ENCODE measurements around the gene TUBB4A. TPM values are rescaled to one million over a fixed set of nuclear protein-coding genes. Genes with fewer than 3 reads are reported as not detected.
A peak's percentile ranks its signal among the peaks of the same experiment; 100 is the strongest.

Gene TUBB4A
- total and polyA plus RNA-seq, 2 experiments from 2014 or later, result 4.4 to 7.3 TPM

DNA sequence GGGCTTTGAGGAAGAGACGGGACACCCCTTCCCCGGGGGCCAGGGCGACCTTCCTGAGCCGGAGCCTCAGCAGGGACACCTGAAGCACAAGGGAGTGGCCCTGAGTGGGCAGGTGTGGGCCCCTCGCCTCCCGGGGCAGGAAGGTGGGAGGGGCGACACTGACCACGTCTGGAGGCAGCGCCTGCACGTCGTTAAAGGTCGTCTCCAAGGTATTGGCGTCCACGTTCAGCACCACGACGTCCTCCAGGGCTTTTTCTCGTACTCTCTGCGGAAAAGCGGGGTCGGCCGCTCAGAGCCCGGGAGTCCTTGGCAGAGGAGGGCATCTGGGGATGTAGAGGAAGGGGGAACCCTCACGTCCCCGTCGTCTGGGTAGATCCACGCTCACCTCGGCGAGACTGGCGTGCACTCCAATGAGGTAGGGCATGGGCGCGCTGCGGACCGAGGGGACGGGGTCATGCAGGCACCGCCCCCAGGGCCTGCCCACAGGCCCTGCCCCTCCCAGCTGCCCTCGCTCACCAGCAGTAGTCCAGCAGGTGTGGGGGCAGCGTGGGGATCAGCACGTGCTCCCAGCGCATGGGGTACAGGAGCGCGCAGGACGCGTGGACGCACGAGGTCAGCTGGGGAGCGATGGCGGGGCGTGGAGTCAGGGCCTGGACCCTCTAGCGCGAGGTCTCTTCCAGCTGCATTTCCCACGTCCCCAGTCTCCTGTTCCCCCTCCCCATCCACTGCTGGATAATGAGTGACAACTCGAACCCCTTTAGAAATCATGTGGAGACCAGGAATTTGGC lies 26.6 kb downstream of the TUBB4A start:
- Histone ChIP-seq H3K4me1 (ENCODE audit: insufficient read depth) (peaks cover 7% of the 10 kb centered on the region), H3K9me2 (replicated peaks; ENCODE audit: insufficient read depth) (no peaks in the 10 kb centered on the region), H3K4me3 (no peak overlapping the region), H3K4me2 (peak overlapping the region; percentile 80), H3K27ac (no peak overlapping the region), H3K9me3 (ENCODE audit: low read depth) (no peaks in the 10 kb centered on the region), H3K27me3 (no peaks in the 10 kb centered on the region), H3K79me2 (no peaks in the 10 kb centered on the region), H4K20me1 (ENCODE audit: insufficient read depth, poor library complexity, severe bottlenecking) (no peaks in the 10 kb centered on the region), H3K36me3 (replicated peaks; ENCODE audit: insufficient read depth, low read depth) (no peaks in the 10 kb centered on the region), H2AFZ (peak overlapping the region; percentile 52)
- WGBS (ENCODE audit: low lambda C conversion rate, missing lambda C conversion rate), result 7% methylated on average over 45 of the region's 52 CpGs
- TF ChIP-seq, protein P1, sequence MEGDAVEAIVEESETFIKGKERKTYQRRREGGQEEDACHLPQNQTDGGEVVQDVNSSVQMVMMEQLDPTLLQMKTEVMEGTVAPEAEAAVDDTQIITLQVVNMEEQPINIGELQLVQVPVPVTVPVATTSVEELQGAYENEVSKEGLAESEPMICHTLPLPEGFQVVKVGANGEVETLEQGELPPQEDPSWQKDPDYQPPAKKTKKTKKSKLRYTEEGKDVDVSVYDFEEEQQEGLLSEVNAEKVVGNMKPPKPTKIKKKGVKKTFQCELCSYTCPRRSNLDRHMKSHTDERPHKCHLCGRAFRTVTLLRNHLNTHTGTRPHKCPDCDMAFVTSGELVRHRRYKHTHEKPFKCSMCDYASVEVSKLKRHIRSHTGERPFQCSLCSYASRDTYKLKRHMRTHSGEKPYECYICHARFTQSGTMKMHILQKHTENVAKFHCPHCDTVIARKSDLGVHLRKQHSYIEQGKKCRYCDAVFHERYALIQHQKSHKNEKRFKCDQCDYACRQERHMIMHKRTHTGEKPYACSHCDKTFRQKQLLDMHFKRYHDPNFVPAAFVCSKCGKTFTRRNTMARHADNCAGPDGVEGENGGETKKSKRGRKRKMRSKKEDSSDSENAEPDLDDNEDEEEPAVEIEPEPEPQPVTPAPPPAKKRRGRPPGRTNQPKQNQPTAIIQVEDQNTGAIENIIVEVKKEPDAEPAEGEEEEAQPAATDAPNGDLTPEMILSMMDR (IDR thresholded peaks at IDR 0.05; ENCODE audit: poor library complexity), result no peak
- no peak for TF ChIP-seq EZH2phosphoT487 (IDR thresholded peaks at IDR 0.05; ENCODE audit: low read depth, severe bottlenecking, unreplicated experiment)
- TF ChIP-seq EZH2 (IDR thresholded peaks at IDR 0.05; ENCODE audit: borderline replicate concordance), result no peak
- peak; percentile 50 for DNase-seq (ENCODE audit: low spot score)

DNA sequence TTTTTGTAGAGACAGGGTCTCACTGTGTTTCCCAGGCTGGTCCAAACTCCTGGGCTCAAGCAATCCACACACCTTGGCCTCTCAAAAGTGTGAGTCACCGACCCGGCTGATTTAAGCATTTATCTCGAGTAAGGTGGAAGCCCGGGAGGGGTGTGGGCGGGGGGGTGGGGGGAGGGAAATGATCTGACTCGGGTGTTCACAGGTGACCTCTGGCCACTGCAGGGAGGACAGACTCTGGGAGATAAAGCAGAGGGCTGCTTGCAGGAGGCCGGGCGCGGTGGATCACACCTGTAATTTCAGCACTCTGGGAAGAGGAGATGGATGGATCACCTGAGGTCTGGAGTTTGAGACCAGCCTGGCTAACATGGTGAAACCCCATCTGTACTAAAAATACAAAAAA lies 28.5 kb downstream of the TUBB4A start:
- WGBS (ENCODE audit: low lambda C conversion rate, missing lambda C conversion rate), result 35% methylated on average over 7 of the region's 9 CpGs
- Histone ChIP-seq H3K27me3 (no peaks in the 10 kb centered on the region), H3K36me3 (replicated peaks; ENCODE audit: insufficient read depth, low read depth) (no peaks in the 10 kb centered on the region), H3K4me3 (no peak overlapping the region), H3K79me2 (no peaks in the 10 kb centered on the region), H3K27ac (peak overlapping the region; percentile 53), H3K4me2 (no peak overlapping the region), H2AFZ (no peak overlapping the region), H4K20me1 (ENCODE audit: insufficient read depth, poor library complexity, severe bottlenecking) (no peaks in the 10 kb centered on the region), H3K4me1 (ENCODE audit: insufficient read depth) (peaks cover 7% of the 10 kb centered on the region), H3K9me2 (replicated peaks; ENCODE audit: insufficient read depth) (no peaks in the 10 kb centered on the region), H3K9me3 (ENCODE audit: low read depth) (no peaks in the 10 kb centered on the region)
- peak; percentile 76 for DNase-seq (ENCODE audit: low spot score)
- TF ChIP-seq EZH2 (IDR thresholded peaks at IDR 0.05; ENCODE audit: borderline replicate concordance), result no peak
- no peak for TF ChIP-seq EZH2phosphoT487 (IDR thresholded peaks at IDR 0.05; ENCODE audit: low read depth, severe bottlenecking, unreplicated experiment)
- TF ChIP-seq, protein P1 (IDR thresholded peaks at IDR 0.05; ENCODE audit: poor library complexity), result no peak

DNA sequence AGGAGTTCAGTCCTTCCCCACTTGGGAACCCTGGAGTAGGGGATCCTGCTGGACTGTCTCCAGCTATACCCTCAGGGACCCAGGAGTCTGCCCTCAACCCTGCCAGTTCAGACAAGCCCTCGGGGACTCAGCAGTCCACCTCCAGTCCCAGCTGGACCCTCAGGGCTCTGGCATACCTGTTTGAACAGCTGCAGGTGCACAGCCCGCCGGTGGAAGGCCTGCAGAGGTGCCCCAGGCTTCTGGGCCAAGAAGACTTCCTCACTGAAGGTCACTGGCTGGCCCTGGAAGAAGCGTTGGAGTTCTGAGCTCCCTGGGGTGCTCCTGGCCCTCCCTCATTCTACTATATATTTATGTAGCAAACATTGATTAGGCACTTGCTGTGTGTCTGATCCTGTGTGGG lies 29.4 kb downstream of the TUBB4A start:
- TF ChIP-seq EZH2 (IDR thresholded peaks at IDR 0.05; ENCODE audit: borderline replicate concordance) (no peak), EZH2phosphoT487 (IDR thresholded peaks at IDR 0.05; ENCODE audit: low read depth, severe bottlenecking, unreplicated experiment) (no peak)
- TF ChIP-seq, protein P1 (IDR thresholded peaks at IDR 0.05; ENCODE audit: poor library complexity), result no peak
- Histone ChIP-seq H3K9me3 (ENCODE audit: low read depth) (no peaks in the 10 kb centered on the region), H3K9me2 (replicated peaks; ENCODE audit: insufficient read depth) (no peaks in the 10 kb centered on the region), H3K27ac (peak overlapping the region; percentile 53), H3K4me3 (no peak overlapping the region), H3K36me3 (replicated peaks; ENCODE audit: insufficient read depth, low read depth) (no peaks in the 10 kb centered on the region), H3K4me1 (ENCODE audit: insufficient read depth) (peaks cover 7% of the 10 kb centered on the region), H4K20me1 (ENCODE audit: insufficient read depth, poor library complexity, severe bottlenecking) (no peaks in the 10 kb centered on the region), H3K4me2 (no peak overlapping the region), H3K27me3 (no peaks in the 10 kb centered on the region), H2AFZ (no peak overlapping the region), H3K79me2 (no peaks in the 10 kb centered on the region)
- DNase-seq (ENCODE audit: low spot score), result no peak
- WGBS (ENCODE audit: low lambda C conversion rate, missing lambda C conversion rate), result 58% methylated on average over 4 of the region's 4 CpGs
